Transverse colon (tissue), 3 donors: ENCODE data around the gene BCAS4.

Source experiments
- POLR2A ChIP-seq: fragments of 450-650 bp; IDR thresholded peaks from one replicate; pipeline ENCODE4 v1.6.1; 2016; ENCODE audit warnings: antibody characterized with exemption, mild to moderate bottlenecking, moderate library complexity
- TF ChIP-seq, protein P1 (sequence below), 5 experiments: fragments of 200-600 bp in 3 of 5; fragments of 450-650 bp in 2 of 5; sonication (generic) in 3 of 5; IDR thresholded peaks; 1 replicate in 2 of 5; 2 replicates in 3 of 5; pipeline ENCODE4 v1.5.1; 2016 to 2017; ENCODE audit warnings: antibody characterized with exemption in 5 of 5, inconsistent platforms in 3 of 5, mild to moderate bottlenecking in 2 of 5, moderate library complexity in 1 of 5

DNA sequence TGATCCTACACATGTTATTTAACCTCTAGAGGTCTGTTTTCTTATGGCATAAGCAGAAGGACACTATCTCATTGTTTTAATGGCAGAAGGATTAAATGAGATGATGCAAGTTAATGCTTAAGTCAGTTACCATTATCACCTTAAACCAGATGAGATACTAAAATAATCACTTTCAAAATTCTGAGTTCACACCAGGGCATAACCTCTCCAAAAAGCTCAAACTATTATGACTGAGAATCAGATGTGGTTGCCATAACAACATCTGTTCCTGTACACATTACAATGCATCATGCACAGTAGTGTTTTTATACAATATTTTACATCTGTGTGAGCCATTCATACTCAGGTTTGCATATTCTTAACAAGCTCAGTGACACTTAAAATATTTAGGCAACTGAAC, 126.1 kb downstream of the BCAS4 start:
- TF ChIP-seq, protein P1, sequence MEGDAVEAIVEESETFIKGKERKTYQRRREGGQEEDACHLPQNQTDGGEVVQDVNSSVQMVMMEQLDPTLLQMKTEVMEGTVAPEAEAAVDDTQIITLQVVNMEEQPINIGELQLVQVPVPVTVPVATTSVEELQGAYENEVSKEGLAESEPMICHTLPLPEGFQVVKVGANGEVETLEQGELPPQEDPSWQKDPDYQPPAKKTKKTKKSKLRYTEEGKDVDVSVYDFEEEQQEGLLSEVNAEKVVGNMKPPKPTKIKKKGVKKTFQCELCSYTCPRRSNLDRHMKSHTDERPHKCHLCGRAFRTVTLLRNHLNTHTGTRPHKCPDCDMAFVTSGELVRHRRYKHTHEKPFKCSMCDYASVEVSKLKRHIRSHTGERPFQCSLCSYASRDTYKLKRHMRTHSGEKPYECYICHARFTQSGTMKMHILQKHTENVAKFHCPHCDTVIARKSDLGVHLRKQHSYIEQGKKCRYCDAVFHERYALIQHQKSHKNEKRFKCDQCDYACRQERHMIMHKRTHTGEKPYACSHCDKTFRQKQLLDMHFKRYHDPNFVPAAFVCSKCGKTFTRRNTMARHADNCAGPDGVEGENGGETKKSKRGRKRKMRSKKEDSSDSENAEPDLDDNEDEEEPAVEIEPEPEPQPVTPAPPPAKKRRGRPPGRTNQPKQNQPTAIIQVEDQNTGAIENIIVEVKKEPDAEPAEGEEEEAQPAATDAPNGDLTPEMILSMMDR (IDR thresholded peaks at IDR 0.05), result no peak
- no peak for TF ChIP-seq POLR2A
